HEK293 (cell line): Measurements from ENCODE around the gene HBA1.

Experiments
- CTCF ChIA-PET: fragments of 350-600 bp; formaldehyde crosslinking; extraction: SDS; loops from one replicate; lab custom pipeline; 2021; ENCODE audit warnings: antibody characterized with exemption; lab: Yijun Ruan, JAX
- POLR2A ChIA-PET: fragments of 300-600 bp; formaldehyde crosslinking; extraction: SDS; loops from one replicate; lab custom pipeline; 2020; ENCODE audit warnings: antibody characterized with exemption, inconsistent platforms; lab: Yijun Ruan, JAX
- H3K27ac ChIP-seq: fragments of 200-500 bp; sonication (Bioruptor generic); 2 replicates; pipeline ENCODE4 v1.5.1; 2014; ENCODE audit warnings: low read depth, low read length, control low read depth, inconsistent platforms; ENCODE audit errors: extremely low read depth
- H3K36me3 ChIP-seq, 2 experiments: fragments of 200-500 bp in 1 of 2; sonication (Bioruptor generic) in 1 of 2; 1 replicate in 1 of 2; 2 replicates in 1 of 2; pipeline ENCODE4 v1.5.1; 2014 to 2017; ENCODE audit warnings: inconsistent platforms in 2 of 2, low read length in 2 of 2; ENCODE audit not compliant: control insufficient read depth in 2 of 2, insufficient read depth in 1 of 2
- H3K4me1 ChIP-seq: fragments of 200-500 bp; sonication (Bioruptor generic); 2 replicates; pipeline ENCODE4 v1.5.1; 2014; ENCODE audit warnings: mild to moderate bottlenecking, low read length, inconsistent platforms; ENCODE audit not compliant: control insufficient read depth, insufficient read depth
- H3K4me3 ChIP-seq: 2 replicates; pipeline ENCODE4 v1.5.1; 2011; ENCODE audit warnings: low read depth, mild to moderate bottlenecking, control low read depth, low read length, moderate library complexity
- H3K9me3 ChIP-seq: fragments of 200-500 bp; sonication (Bioruptor generic); 2 replicates; pipeline ENCODE4 v1.5.1; 2014; ENCODE audit warnings: low read depth, low read length, inconsistent platforms; ENCODE audit not compliant: control insufficient read depth, insufficient read depth
- CTCF ChIP-seq: fragments of 450-650 bp; formaldehyde crosslinking; IDR thresholded peaks from 2 replicates; pipeline ENCODE4 v1.5.1; 2016; ENCODE audit warnings: missing biosample characterization, missing genetic modification characterization
- IKZF3 ChIP-seq: fragments of 450-650 bp; IDR thresholded peaks from 2 replicates; pipeline ENCODE4 v1.5.0; 2018; ENCODE audit warnings: missing biosample characterization, mild to moderate bottlenecking, missing genetic modification characterization, moderate library complexity
- INSM2 ChIP-seq: fragments of 450-650 bp; formaldehyde crosslinking; IDR thresholded peaks from 2 replicates; pipeline ENCODE4 v1.5.1; 2016; ENCODE audit warnings: missing biosample characterization, missing genetic modification characterization
- KLF9 ChIP-seq: fragments of 450-650 bp; formaldehyde crosslinking; IDR thresholded peaks from 2 replicates; pipeline ENCODE4 v1.5.1; 2016; ENCODE audit warnings: missing biosample characterization, missing genetic modification characterization, low read depth
- OSR2 ChIP-seq: fragments of 450-650 bp; formaldehyde crosslinking; IDR thresholded peaks from 2 replicates; pipeline ENCODE4 v1.5.1; 2016; ENCODE audit warnings: missing biosample characterization, missing genetic modification characterization
- PATZ1 ChIP-seq: fragments of 450-650 bp; formaldehyde crosslinking; IDR thresholded peaks from 2 replicates; pipeline ENCODE4 v1.5.1; 2016; ENCODE audit warnings: missing biosample characterization, missing genetic modification characterization
- ZBTB17 ChIP-seq: fragments of 450-650 bp; formaldehyde crosslinking; IDR thresholded peaks from 2 replicates; pipeline ENCODE4 v1.5.1; 2016; ENCODE audit warnings: missing biosample characterization, missing genetic modification characterization
- ZBTB20 ChIP-seq: fragments of 450-650 bp; formaldehyde crosslinking; IDR thresholded peaks from 2 replicates; pipeline ENCODE4 v1.5.1; 2016; ENCODE audit warnings: missing biosample characterization, missing genetic modification characterization
- ZBTB6 ChIP-seq: fragments of 450-650 bp; formaldehyde crosslinking; IDR thresholded peaks from 2 replicates; pipeline ENCODE4 v1.5.1; 2017; ENCODE audit warnings: missing biosample characterization, missing genetic modification characterization
- ZBTB7A ChIP-seq: fragments of 450-650 bp; formaldehyde crosslinking; IDR thresholded peaks from 2 replicates; pipeline ENCODE4 v1.5.1; 2016; ENCODE audit warnings: low read depth, missing biosample characterization, missing genetic modification characterization
- ZFP37 ChIP-seq: fragments of 450-650 bp; formaldehyde crosslinking; IDR thresholded peaks from 2 replicates; pipeline ENCODE4 v1.5.1; 2016; ENCODE audit warnings: missing biosample characterization, missing genetic modification characterization
- ZNF10 ChIP-seq: fragments of 450-650 bp; formaldehyde crosslinking; IDR thresholded peaks from 2 replicates; pipeline ENCODE4 v1.5.1; 2017; ENCODE audit warnings: missing biosample characterization, missing genetic modification characterization
- ZNF133 ChIP-seq: fragments of 450-650 bp; formaldehyde crosslinking; IDR thresholded peaks from 2 replicates; pipeline ENCODE4 v1.5.1; 2016; ENCODE audit warnings: missing biosample characterization, missing genetic modification characterization
- ZNF146 ChIP-seq: fragments of 450-650 bp; formaldehyde crosslinking; IDR thresholded peaks from 2 replicates; pipeline ENCODE4 v1.5.1; 2016; ENCODE audit warnings: missing biosample characterization, missing genetic modification characterization
- ZNF2 ChIP-seq: fragments of 450-650 bp; formaldehyde crosslinking; IDR thresholded peaks from 2 replicates; pipeline ENCODE4 v1.5.1; 2016; ENCODE audit warnings: missing biosample characterization, missing genetic modification characterization
- ZNF24 ChIP-seq: fragments of 450-650 bp; formaldehyde crosslinking; IDR thresholded peaks from 2 replicates; pipeline ENCODE4 v1.5.1; 2016; ENCODE audit warnings: missing biosample characterization, missing genetic modification characterization
- ZNF26 ChIP-seq: fragments of 450-650 bp; formaldehyde crosslinking; IDR thresholded peaks from 2 replicates; pipeline ENCODE4 v1.5.1; 2016; ENCODE audit warnings: missing biosample characterization, missing genetic modification characterization
- ZNF266 ChIP-seq: fragments of 450-650 bp; formaldehyde crosslinking; IDR thresholded peaks from 2 replicates; pipeline ENCODE4 v1.5.1; 2016; ENCODE audit warnings: missing biosample characterization, missing genetic modification characterization, low read depth
- ZNF501 ChIP-seq: fragments of 450-650 bp; formaldehyde crosslinking; IDR thresholded peaks from 2 replicates; pipeline ENCODE4 v1.5.1; 2016; ENCODE audit warnings: missing biosample characterization, missing genetic modification characterization
- ZNF521 ChIP-seq: fragments of 450-650 bp; formaldehyde crosslinking; IDR thresholded peaks from 2 replicates; pipeline ENCODE4 v1.5.1; 2017; ENCODE audit warnings: missing biosample characterization, mild to moderate bottlenecking, missing genetic modification characterization
- ZNF580 ChIP-seq: fragments of 450-650 bp; formaldehyde crosslinking; IDR thresholded peaks from 2 replicates; pipeline ENCODE4 v1.5.1; 2016; ENCODE audit warnings: missing biosample characterization, missing genetic modification characterization
- ZNF629 ChIP-seq: fragments of 450-650 bp; formaldehyde crosslinking; IDR thresholded peaks from 2 replicates; pipeline ENCODE4 v1.5.1; 2017; ENCODE audit warnings: missing biosample characterization, missing genetic modification characterization
- ZNF660 ChIP-seq: fragments of 450-650 bp; IDR thresholded peaks from 2 replicates; pipeline ENCODE4 v1.5.1; 2018; ENCODE audit warnings: missing biosample characterization, mild to moderate bottlenecking, missing genetic modification characterization
- ZNF692 ChIP-seq: fragments of 450-650 bp; formaldehyde crosslinking; IDR thresholded peaks from 2 replicates; pipeline ENCODE4 v1.5.1; 2016; ENCODE audit warnings: missing biosample characterization, missing genetic modification characterization
- ZSCAN30 ChIP-seq: fragments of 450-650 bp; IDR thresholded peaks from 2 replicates; pipeline ENCODE4 v1.5.1; 2018; ENCODE audit warnings: missing biosample characterization, mild to moderate bottlenecking, missing genetic modification characterization, moderate library complexity

The HBA1 gene

GRCh38 chr16:180681-181564, 4.4 kb downstream of the HBA1 start (continued):
- TF ChIP-seq ZNF692 (tag by site-specific recombination) (peak; percentile 98), ZNF26 (no peak), ZNF521 (tag by site-specific recombination) (no peak), ZNF266 (tag by site-specific recombination) (no peak), ZNF133 (tag by site-specific recombination) (no peak), OSR2 (tag by site-specific recombination) (peak; percentile 25), ZBTB20 (peak; percentile 52), ZNF660 (no peak; the same call in 1 of the 2 replicates), KLF9 (tag by site-specific recombination) (peak; percentile 82), ZBTB7A (tag by site-specific recombination) (0 out of 2 replicates have a peak, but pooled peaks have one; percentile 10), ZSCAN30 (peak; percentile 93; the same call in 1 of the 2 replicates)

- H3K36me3 ChIP-seq, result peaks cover 0 to 9% of the 10 kb centered on the region in 2 experiments; a peak in 2 of 3 replicates
- no peak overlapping the region for H3K27ac ChIP-seq
- no peak overlapping the region for H3K4me3 ChIP-seq
- peaks cover 3% of the 10 kb centered on the region; the same call in 1 of the 2 replicates for H3K4me1 ChIP-seq
- POLR2A ChIA-PET, result interaction anchor here (0.5 to 1.4 kb wide), 2 partner anchors 10 to 110 kb away, joined by 4 to 6 read pairs; no protein-coding TSS in a partner anchor
- no peaks in the 10 kb centered on the region for H3K9me3 ChIP-seq
- CTCF ChIA-PET, result interaction anchor here (0.5 to 2.5 kb wide), 24 partner anchors 10 to 312 kb away, joined by 3 to 25 read pairs (median 5); no protein-coding TSS in a partner anchor
- 0 out of 2 replicates have a peak, but pooled peaks have one; percentile 14 for TF ChIP-seq INSM2 (tag by site-specific recombination)
- 0 out of 2 replicates have a peak, but pooled peaks have one; percentile 24 for TF ChIP-seq ZBTB6 (tag by site-specific recombination)
- TF ChIP-seq ZNF580, result no peak
- peak; percentile 1; the same call in 1 of the 2 replicates for TF ChIP-seq ZNF146 (tag by site-specific recombination)
- TF ChIP-seq ZBTB17 (tag by site-specific recombination), result no peak
- TF ChIP-seq IKZF3 (tag by site-specific recombination), result 0 out of 2 replicates have a peak, but pooled peaks have one; percentile 7
- TF ChIP-seq ZNF629 (tag by site-specific recombination), result peak; percentile 50; the same call in 1 of the 2 replicates
- peak; percentile 64; the same call in 1 of the 2 replicates for TF ChIP-seq ZNF501 (tag by site-specific recombination)
- TF ChIP-seq ZNF10 (tag by site-specific recombination), result 0 out of 2 replicates have a peak, but pooled peaks have one; percentile 29
- TF ChIP-seq PATZ1, result peak; percentile 70; the same call in 1 of the 2 replicates
- TF ChIP-seq ZNF24 (tag by site-specific recombination), result 0 out of 2 replicates have a peak, but pooled peaks have one; percentile 18
- TF ChIP-seq ZFP37 (tag by site-specific recombination), result 0 out of 2 replicates have a peak, but pooled peaks have one; percentile 24
- 0 out of 2 replicates have a peak, but pooled peaks have one; percentile 50 for TF ChIP-seq ZNF2 (tag by site-specific recombination)
- TF ChIP-seq ZNF660, result peak; percentile 76; the same call in 1 of the 2 replicates
- TF ChIP-seq CTCF (tag by site-specific recombination), result peak; percentile 96
These were observed 5.1 kb downstream of the HBA1 start for GRCh38 chr16:181565-182021.
